ENCODE results near the gene CDC123.

DNA sequence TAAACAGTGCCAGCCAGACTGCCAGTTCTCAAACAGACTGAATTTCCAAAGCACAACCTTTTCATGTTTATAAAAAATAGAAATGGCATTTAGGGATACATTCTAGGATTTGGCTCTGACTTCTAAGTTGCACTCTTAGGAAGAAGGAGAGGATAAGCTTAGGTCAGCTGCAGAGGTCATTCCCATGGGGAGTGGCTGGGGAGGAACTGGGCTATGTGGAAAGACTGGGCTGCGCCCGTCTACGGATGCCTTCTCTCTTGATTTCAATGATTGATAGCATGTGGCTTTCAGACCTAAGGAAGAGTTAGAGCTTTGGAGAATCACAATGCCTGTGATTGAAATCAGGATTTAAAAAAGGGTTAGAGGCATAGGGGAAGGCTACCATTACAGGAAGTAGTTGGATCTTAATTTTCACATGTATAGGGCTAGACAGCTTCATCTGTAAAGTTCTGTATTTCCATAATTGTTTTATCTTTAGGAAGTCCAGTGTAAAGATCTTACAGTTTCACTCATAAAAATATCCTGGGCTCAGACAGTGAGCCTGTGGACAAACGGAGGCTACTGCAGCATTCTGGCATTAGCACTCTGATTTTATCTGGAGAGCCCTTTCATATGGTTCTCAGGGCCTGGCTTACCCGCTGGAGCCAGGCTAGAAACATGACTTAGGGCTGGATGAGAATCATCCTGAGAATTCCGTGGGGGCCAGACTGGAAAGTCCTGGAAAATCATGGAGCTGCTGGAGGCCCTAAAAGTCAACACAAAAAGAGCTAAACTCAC lies 29.8 kb upstream of the CDC123 start:
- TF ChIP-seq ZNF274 (IDR thresholded peaks at IDR 0.05; ENCODE audit: low read depth, low read length) (no peak), YY1 (IDR thresholded peaks at IDR 0.05; ENCODE audit: insufficient read depth, insufficient read length) (no peak)

All from NT2/D1 (cell line).